ENCODE results near the gene KCNK15.
A peak's percentile ranks its signal among the peaks of the same experiment; 100 is the strongest.

KCNK15 gene

DNA sequence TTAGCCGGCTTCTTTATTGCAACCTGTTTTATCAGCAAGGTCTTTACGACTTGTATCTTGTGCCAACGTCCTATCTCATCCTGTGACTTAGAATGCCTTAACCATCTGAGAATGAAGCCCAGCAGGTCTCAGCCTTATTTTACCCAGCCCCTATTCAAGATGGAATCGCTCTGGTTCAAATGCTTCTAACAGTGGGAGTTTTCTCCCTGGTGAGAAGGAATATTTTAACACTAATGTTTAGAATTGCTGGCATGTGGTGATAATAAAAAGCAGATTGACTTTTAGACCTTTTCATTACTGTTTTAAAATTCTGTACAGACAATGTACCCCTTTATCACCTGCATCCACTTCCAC is 9.9 kb upstream of the KCNK15 start:
- no peak for DNase-seq (ENCODE audit: low read depth, low spot score)
- WGBS (ENCODE audit: insufficient coverage, insufficient read length): no CpG with 5 or more reads among the region's 4 CpGs
- Histone ChIP-seq H3K27ac (ENCODE audit: low read length) (no peak overlapping the region), H3K4me1 (ENCODE audit: control insufficient read depth, insufficient read depth, low read length) (no peaks in the 10 kb centered on the region), H3K27me3 (ENCODE audit: control insufficient read depth, insufficient read depth, low read length) (no peaks in the 10 kb centered on the region), H3K36me3 (ENCODE audit: control insufficient read depth, insufficient read depth, low read length) (no peaks in the 10 kb centered on the region), H3K4me3 (ENCODE audit: low read length) (no peak overlapping the region), H3K9me3 (ENCODE audit: control insufficient read depth, insufficient read depth, low read length) (no peaks in the 10 kb centered on the region)

DNA sequence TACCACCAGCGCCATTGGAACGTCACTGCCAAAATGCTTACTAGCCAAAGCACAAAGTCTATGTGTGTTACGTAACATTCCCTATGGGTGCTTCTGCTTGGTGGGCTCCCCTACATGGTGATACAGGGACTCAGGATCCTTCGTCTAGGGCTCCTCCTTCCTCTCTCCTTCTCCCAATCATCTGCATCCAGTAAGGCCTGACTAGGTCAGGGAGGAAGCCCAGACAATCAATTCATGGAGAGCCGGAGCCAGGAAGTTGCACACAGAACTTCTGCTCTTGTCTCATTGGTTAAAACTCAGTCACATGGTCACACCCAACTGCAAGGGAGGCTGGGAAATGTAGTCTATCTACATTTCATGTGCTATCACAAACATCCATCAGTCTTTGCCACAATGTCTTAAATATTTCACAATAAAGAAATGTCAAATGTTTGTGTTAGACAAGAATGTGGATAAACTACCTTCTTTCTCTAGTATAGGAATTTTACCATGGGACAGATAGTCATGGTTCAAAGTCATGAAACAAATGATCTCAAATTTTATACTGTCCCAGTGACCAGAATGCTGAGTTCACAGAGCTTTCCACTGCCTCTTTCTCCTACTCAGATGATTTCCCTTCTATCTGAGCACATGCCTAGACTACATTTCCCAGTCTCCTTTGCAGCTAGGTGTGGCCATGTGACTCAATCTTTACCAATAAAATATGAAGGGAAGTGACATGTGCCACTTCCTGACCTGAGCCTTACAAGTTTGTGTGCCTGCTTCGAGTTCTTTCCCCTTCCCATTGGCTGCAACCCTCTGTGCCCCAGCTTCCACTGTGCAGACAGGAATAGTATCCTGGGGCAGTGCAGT is 9.3 kb upstream of the KCNK15 start:
- H3K27me3 ChIP-seq (ENCODE audit: control insufficient read depth, insufficient read depth, low read length): no peaks in the 10 kb centered on the region
- no CpG with 5 or more reads among the region's 6 CpGs for WGBS (ENCODE audit: insufficient coverage, insufficient read length)
- H3K27ac ChIP-seq (ENCODE audit: low read length): no peak overlapping the region
- H3K4me3 ChIP-seq (ENCODE audit: low read length): no peak overlapping the region
- H3K9me3 ChIP-seq (ENCODE audit: control insufficient read depth, insufficient read depth, low read length): no peaks in the 10 kb centered on the region
- no peaks in the 10 kb centered on the region for H3K4me1 ChIP-seq (ENCODE audit: control insufficient read depth, insufficient read depth, low read length)
- peak; percentile 94 for DNase-seq (ENCODE audit: low read depth, low spot score)
- H3K36me3 ChIP-seq (ENCODE audit: control insufficient read depth, insufficient read depth, low read length): no peaks in the 10 kb centered on the region

DNA sequence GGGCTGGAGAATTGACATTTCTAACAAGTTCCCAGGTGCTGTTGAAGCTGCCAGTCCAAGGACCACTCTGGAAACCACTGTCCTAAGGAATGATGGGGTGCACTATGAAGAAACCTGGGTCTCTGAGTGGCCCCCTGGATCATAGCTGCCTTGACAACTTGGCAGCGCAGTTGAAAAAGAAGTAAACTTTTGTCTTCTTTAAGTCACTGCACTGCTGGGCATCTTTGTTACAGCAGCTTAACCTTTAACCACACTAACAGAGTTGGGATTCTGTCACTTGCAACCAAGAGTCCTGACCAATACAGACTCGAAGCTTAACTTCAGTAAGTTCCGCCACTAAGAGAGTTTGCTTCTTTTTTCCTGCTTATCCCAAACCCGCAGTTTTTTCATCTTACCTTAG is 8.5 kb upstream of the KCNK15 start:
- no peak overlapping the region for H3K4me3 ChIP-seq (ENCODE audit: low read length)
- DNase-seq (ENCODE audit: low read depth, low spot score): no peak
- H3K27me3 ChIP-seq (ENCODE audit: control insufficient read depth, insufficient read depth, low read length): no peaks in the 10 kb centered on the region
- H3K27ac ChIP-seq (ENCODE audit: low read length): no peak overlapping the region
- H3K36me3 ChIP-seq (ENCODE audit: control insufficient read depth, insufficient read depth, low read length): no peaks in the 10 kb centered on the region
- H3K4me1 ChIP-seq (ENCODE audit: control insufficient read depth, insufficient read depth, low read length): no peaks in the 10 kb centered on the region
- H3K9me3 ChIP-seq (ENCODE audit: control insufficient read depth, insufficient read depth, low read length): no peaks in the 10 kb centered on the region
- no CpG with 5 or more reads among the region's 4 CpGs for WGBS (ENCODE audit: insufficient coverage, insufficient read length)

DNA sequence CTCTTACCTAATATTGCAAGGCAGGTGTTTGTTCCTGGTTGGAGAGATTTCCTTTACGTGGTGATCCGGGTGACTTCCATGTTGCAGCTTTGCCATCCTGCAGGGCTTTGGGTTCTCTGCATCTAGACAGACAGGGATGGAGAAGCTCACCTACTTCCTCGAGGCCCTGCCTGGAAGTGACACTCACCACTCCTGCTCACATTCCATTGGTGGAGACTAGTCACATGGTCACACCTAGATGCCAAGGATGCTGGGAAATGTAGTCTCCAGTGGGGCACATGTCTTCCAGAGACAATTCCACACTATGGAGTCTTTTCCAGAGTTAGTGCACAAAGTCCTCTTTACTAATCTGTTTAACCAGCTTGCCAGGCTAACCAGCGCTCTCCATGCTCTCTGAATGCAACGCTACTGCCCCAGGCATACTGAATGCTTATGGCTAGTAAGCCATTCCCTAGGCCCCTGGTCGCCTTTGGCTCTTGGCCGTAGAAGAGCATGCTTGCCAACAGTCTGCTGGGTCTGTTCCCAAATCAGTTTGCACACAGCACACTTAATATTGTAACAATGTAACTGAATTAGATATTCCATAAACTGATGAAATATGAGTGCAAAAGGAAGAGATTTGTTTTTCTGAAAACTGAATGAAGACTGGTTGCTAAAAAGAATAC is 6.7 kb upstream of the KCNK15 start:
- peak; percentile 93 for DNase-seq (ENCODE audit: low read depth, low spot score)

DNA sequence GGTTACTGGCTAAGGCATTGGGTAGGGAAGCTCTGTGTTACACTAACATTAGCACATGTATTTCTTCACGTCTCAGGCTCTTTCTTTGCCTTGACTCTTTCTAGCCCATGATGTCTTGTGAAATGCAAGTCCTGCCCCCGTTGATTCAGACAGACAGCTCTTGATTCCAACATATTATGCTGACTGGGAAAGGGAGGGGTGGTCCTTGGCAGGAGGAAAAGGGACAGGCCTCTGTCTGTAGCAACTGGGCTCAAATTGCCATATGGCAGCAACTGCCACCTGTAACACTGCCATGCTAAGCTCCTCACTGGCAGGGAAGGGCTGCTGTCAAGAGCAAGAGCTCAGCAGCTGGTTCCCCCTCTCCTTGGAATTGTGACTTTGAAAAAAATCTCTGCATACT is 5.7 kb upstream of the KCNK15 start:
- Histone ChIP-seq H3K36me3 (ENCODE audit: control insufficient read depth, insufficient read depth, low read length) (no peaks in the 10 kb centered on the region), H3K9me3 (ENCODE audit: control insufficient read depth, insufficient read depth, low read length) (no peaks in the 10 kb centered on the region), H3K4me1 (ENCODE audit: control insufficient read depth, insufficient read depth, low read length) (no peaks in the 10 kb centered on the region), H3K27me3 (ENCODE audit: control insufficient read depth, insufficient read depth, low read length) (no peaks in the 10 kb centered on the region), H3K27ac (ENCODE audit: low read length) (no peak overlapping the region), H3K4me3 (ENCODE audit: low read length) (no peak overlapping the region)
- WGBS (ENCODE audit: insufficient coverage, insufficient read length): no CpG with 5 or more reads among the region's 2 CpGs
- no peak for DNase-seq (ENCODE audit: low read depth, low spot score)

More for the DNA sequence above, 6.7 kb upstream of the KCNK15 start:
- no CpG with 5 or more reads among the region's 7 CpGs for WGBS (ENCODE audit: insufficient coverage, insufficient read length)
- H3K4me3 ChIP-seq (ENCODE audit: low read length): no peak overlapping the region
- H3K9me3 ChIP-seq (ENCODE audit: control insufficient read depth, insufficient read depth, low read length): no peaks in the 10 kb centered on the region
- H3K36me3 ChIP-seq (ENCODE audit: control insufficient read depth, insufficient read depth, low read length): no peaks in the 10 kb centered on the region
- no peaks in the 10 kb centered on the region for H3K27me3 ChIP-seq (ENCODE audit: control insufficient read depth, insufficient read depth, low read length)
- no peaks in the 10 kb centered on the region for H3K4me1 ChIP-seq (ENCODE audit: control insufficient read depth, insufficient read depth, low read length)
- no peak overlapping the region for H3K27ac ChIP-seq (ENCODE audit: low read length)

DNA sequence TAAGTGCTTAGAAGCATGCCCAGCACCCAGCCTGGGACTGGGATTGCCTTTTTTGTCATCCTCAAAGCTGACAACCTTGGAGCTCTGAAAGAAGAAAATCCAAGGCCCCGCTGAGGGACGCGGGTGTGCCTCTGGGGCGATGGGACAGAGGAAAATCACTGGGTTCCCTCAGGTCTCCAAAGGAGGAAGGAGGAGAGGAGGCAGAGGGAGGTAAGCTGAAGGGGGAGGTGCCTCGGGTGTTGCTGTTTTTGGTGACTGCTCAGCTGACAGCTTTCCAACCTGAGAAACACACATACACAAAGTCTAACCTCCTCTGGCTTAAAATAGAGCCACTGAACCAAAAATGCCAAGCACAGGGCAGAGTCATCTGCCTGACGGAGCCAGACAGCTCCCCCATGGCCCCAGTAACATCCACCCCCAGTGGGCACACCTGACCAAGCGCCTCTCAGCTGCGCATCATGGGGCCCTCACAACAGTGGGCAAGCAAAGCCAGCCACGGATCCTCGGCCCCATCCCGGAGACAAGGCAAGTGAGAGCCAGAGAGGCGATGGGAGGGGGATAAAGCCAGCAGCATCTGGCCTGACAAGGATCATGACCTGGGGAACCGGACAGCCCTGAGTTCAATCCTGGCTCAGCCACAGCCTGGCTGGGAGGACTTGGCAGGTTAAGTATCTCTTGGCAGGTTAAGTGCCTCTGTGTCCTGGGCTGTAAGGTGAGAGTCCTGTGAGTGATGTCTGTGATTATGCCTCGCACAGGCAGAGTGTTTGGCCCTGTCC is 3.2 kb upstream of the KCNK15 start:
- no CpG with 5 or more reads among the region's 14 CpGs for WGBS (ENCODE audit: insufficient coverage, insufficient read length)
- Histone ChIP-seq H3K4me3 (ENCODE audit: low read length) (no peak overlapping the region), H3K27ac (ENCODE audit: low read length) (no peak overlapping the region), H3K36me3 (ENCODE audit: control insufficient read depth, insufficient read depth, low read length) (no peaks in the 10 kb centered on the region), H3K27me3 (ENCODE audit: control insufficient read depth, insufficient read depth, low read length) (peaks cover 9% of the 10 kb centered on the region; the same call in 1 of the 2 replicates), H3K9me3 (ENCODE audit: control insufficient read depth, insufficient read depth, low read length) (no peaks in the 10 kb centered on the region), H3K4me1 (ENCODE audit: control insufficient read depth, insufficient read depth, low read length) (no peaks in the 10 kb centered on the region)
- no peak for DNase-seq (ENCODE audit: low read depth, low spot score)

DNA sequence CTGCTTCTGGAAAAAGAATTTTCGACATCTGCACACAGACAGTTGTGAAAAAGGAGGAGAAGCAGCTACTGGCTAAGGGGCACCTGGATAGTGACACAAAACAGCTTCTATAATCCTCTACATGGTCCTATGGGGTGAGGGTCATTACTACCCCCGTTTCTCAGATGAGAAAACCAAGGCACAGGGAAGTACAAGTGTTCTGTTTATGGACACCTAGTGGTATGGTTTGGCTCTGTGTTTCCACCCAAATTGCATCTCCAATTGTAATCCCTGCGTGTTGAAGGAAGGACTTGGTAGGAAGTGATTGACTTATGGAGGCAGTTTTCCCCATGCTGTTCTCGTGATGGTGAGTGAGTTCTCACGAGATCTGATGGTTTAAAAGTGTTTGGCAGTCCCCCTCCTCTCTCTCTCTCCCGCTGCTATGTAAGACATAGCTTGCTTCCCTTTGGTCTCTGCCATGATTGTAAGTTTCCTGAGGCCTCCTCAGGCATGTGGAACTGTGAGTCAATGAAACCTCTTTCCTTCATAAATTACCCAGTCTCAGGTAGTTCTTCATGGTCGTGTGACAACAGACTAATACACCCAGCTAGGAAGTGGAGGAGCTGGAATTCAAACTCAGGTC is 2.5 kb upstream of the KCNK15 start:
- H3K4me3 ChIP-seq (ENCODE audit: low read length): no peak overlapping the region
- no peak overlapping the region for H3K27ac ChIP-seq (ENCODE audit: low read length)
- WGBS (ENCODE audit: insufficient coverage, insufficient read length): no CpG with 5 or more reads among the region's 7 CpGs
- H3K36me3 ChIP-seq (ENCODE audit: control insufficient read depth, insufficient read depth, low read length): no peaks in the 10 kb centered on the region
- H3K9me3 ChIP-seq (ENCODE audit: control insufficient read depth, insufficient read depth, low read length): no peaks in the 10 kb centered on the region
- H3K4me1 ChIP-seq (ENCODE audit: control insufficient read depth, insufficient read depth, low read length): no peaks in the 10 kb centered on the region
- DNase-seq (ENCODE audit: low read depth, low spot score): no peak
- H3K27me3 ChIP-seq (ENCODE audit: control insufficient read depth, insufficient read depth, low read length): peaks cover 9% of the 10 kb centered on the region; the same call in 1 of the 2 replicates

DNA sequence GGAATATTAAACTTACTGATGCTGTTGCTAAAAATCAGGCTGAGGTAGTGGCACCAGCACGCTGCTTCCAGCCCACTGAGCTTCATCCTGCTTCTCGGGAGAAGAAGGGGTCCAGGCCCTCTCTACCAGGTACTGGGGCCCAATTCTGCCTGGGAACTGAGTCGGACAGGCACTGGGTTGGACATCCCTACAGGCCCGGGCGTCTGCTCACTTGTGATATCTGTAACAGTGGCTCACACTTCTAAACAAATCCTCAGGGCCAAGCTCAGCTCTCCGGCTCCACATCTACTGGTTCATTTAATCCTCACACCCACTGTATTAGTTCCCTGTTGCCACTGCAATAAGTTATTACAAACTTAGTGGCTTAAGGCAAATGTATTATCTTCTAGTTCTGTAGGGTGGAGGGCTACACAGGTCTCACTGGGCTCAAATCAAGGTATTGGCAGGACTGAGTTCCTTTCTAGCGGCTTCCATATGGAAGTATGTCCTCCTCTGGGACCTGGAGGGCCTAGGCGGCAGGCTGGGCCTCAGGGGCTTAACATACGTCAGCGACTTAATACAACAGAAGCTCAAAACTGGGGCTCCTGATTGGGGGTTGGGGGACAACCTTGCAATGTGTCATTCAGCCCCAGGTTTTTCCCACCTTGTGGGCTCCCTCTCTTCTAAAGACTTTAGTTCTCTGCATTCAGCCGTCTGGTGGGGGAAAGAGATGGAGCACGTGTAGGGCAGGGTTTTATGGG is 1.6 kb upstream of the KCNK15 start:
- no CpG with 5 or more reads among the region's 12 CpGs for WGBS (ENCODE audit: insufficient coverage, insufficient read length)
- H3K9me3 ChIP-seq (ENCODE audit: control insufficient read depth, insufficient read depth, low read length): no peaks in the 10 kb centered on the region
- H3K4me3 ChIP-seq (ENCODE audit: low read length): no peak overlapping the region
- H3K36me3 ChIP-seq (ENCODE audit: control insufficient read depth, insufficient read depth, low read length): no peaks in the 10 kb centered on the region
- no peaks in the 10 kb centered on the region for H3K4me1 ChIP-seq (ENCODE audit: control insufficient read depth, insufficient read depth, low read length)
- DNase-seq (ENCODE audit: low read depth, low spot score): no peak
- H3K27me3 ChIP-seq (ENCODE audit: control insufficient read depth, insufficient read depth, low read length): peaks cover 9% of the 10 kb centered on the region; the same call in 1 of the 2 replicates
- H3K27ac ChIP-seq (ENCODE audit: low read length): no peak overlapping the region

DNA sequence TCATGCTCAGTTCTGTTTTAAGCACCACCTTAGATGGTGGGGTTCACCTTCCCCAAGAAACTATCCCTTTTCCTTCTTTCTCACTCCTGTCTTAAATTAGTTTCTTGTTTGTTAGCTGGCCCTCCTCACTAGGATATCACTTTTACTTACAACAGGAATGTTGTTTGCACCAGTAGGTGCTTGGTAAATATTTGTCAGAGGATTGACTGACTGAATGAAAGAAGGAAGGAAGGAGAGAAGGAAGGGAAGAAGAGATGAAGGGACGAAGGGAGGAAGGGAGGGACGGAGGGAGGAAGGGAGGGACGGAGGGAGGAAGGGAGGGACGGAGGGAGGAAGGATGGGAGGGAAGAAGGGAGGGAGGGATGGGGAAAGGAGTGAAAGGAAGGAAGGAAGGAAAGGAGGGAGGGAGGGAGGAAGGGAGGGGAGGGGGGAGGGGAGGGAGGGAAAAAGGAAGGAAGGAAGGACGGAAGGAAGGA is 505 bp upstream of the KCNK15 start:
- Histone ChIP-seq H3K4me1 (ENCODE audit: control insufficient read depth, insufficient read depth, low read length) (no peaks in the 10 kb centered on the region), H3K27me3 (ENCODE audit: control insufficient read depth, insufficient read depth, low read length) (peaks cover 9% of the 10 kb centered on the region; the same call in 1 of the 2 replicates), H3K36me3 (ENCODE audit: control insufficient read depth, insufficient read depth, low read length) (no peaks in the 10 kb centered on the region), H3K9me3 (ENCODE audit: control insufficient read depth, insufficient read depth, low read length) (no peaks in the 10 kb centered on the region), H3K27ac (ENCODE audit: low read length) (no peak overlapping the region), H3K4me3 (ENCODE audit: low read length) (peak overlapping the region; percentile 45; the same call in 1 of the 2 replicates)
- DNase-seq (ENCODE audit: low read depth, low spot score): no peak
- WGBS (ENCODE audit: insufficient coverage, insufficient read length): 69% methylated on average over 2 of the region's 5 CpGs

All from iPS DF 6.9 (cell line).